ENCODE data around the gene TMEM252.

- TF ChIP-seq CTCF (IDR thresholded peaks at IDR 0.05), result no peak
- no peak for TF ChIP-seq CHD4 (IDR thresholded peaks at IDR 0.05; ENCODE audit: borderline replicate concordance)
- no peak for TF ChIP-seq JUNB (IDR thresholded peaks at IDR 0.05)
- no peak for TF ChIP-seq POLR2A (IDR thresholded peaks at IDR 0.05; ENCODE audit: low read length)
- TF ChIP-seq RAD21 (conservative IDR thresholded peaks at IDR 0.05 in 1 of 2, IDR thresholded peaks at IDR 0.05 in 1 of 2), result no peak
- no peak for TF ChIP-seq ELK1 (IDR thresholded peaks at IDR 0.05; ENCODE audit: low read depth, low read length)
- TF ChIP-seq REST (IDR thresholded peaks at IDR 0.05), result no peak
- no peak for TF ChIP-seq KDM1A (IDR thresholded peaks at IDR 0.05; ENCODE audit: low read depth)
- no peak for TF ChIP-seq HOXB5 (CRISPR knock-in tag; IDR thresholded peaks at IDR 0.05)
- no peak for TF ChIP-seq TFCP2L1 (CRISPR knock-in tag; IDR thresholded peaks at IDR 0.05)
- TF ChIP-seq MAX (IDR thresholded peaks at IDR 0.05), result no peak
- TF ChIP-seq EP300 (IDR thresholded peaks at IDR 0.05), result no peak
- no peak for TF ChIP-seq POLR2AphosphoS2 (conservative IDR thresholded peaks at IDR 0.05; ENCODE audit: low read length)
- TF ChIP-seq EHMT2 (IDR thresholded peaks at IDR 0.05; ENCODE audit: low read depth), result no peak
These were observed 52.6 kb downstream of the TMEM252 start for GRCh38 chr9:68488126-68488525.
